ENCODE measurements around the gene ARHGAP15.

GRCh38 chr2:143611336-143611735 lies 482.1 kb downstream of the ARHGAP15 start:
- TF ChIP-seq ZNF274 (IDR thresholded peaks at IDR 0.05; ENCODE audit: low read depth, low read length) (no peak), YY1 (IDR thresholded peaks at IDR 0.05; ENCODE audit: insufficient read depth, insufficient read length) (no peak)

All from NT2/D1 (cell line).